Gastrocnemius medialis (tissue), 4 donors: ENCODE measurements around the gene PITX2. TPM values are rescaled to one million over a fixed set of nuclear protein-coding genes. Genes with fewer than 3 reads are reported as not detected.

Experiments used
- ATAC-seq, 2 donors: fragments of 150-250 bp; one replicate each; pipeline ENCODE4 v1.9.1; 2016
- DNase-seq, 2 donors: peaks; one replicate each; pipeline ENCODE4 v3.0.0-alpha.2; 2019
- H3K27ac ChIP-seq, 4 donors: fragments of 200-600 bp; sonication (generic); 1 replicate in 1 of 4; 2 replicates in 3 of 4; pipeline ENCODE4 v1.5.1; 2016 to 2018; ENCODE audit warnings: mild to moderate bottlenecking in 2 of 4, moderate library complexity in 1 of 4
- H3K27me3 ChIP-seq, 3 donors: fragments of 200-600 bp; sonication (generic) in 2 of 3; 1 replicate in 1 of 3; 2 replicates in 2 of 3; pipeline versions ENCODE4 v1.5.1 to v1.6.0; 2016 to 2019; ENCODE audit warnings: mild to moderate bottlenecking in 1 of 3, moderate library complexity in 1 of 3
- H3K36me3 ChIP-seq, 2 donors: fragments of 200-600 bp; sonication (generic) in 1 of 2; one replicate each; pipeline ENCODE4 v1.5.1; 2017 to 2018
- H3K4me1 ChIP-seq, 2 donors: fragments of 200-600 bp; sonication (generic) in 1 of 2; one replicate each; pipeline ENCODE4 v1.5.1; 2016 to 2017; ENCODE audit warnings: mild to moderate bottlenecking in 2 of 2
- H3K4me3 ChIP-seq, 4 donors: fragments of 200-600 bp; sonication (generic) in 3 of 4; 1 replicate in 1 of 4; 2 replicates in 3 of 4; pipeline ENCODE4 v1.5.1; 2016 to 2019; ENCODE audit warnings: mild to moderate bottlenecking in 2 of 4
- H3K9me3 ChIP-seq, 3 donors: fragments of 200-600 bp; sonication (generic) in 2 of 3; 1 replicate in 1 of 3; 2 replicates in 2 of 3; pipeline ENCODE4 v1.5.1; 2016 to 2019
- POLR2A ChIP-seq, 2 donors: fragments of 450-650 bp; IDR thresholded peaks; one replicate each; pipeline ENCODE4 v1.6.1; 2017; ENCODE audit warnings: antibody characterized with exemption in 2 of 2, mild to moderate bottlenecking in 2 of 2, moderate library complexity in 2 of 2
- in situ Hi-C, 4 donors: fragments of 200-750 bp; cut with MboI; loops; one replicate each; pipeline versions ENCODE4 v1.15.0 to v1.8.0; 2017; ENCODE audit warnings: low sequenced_read_pairs in 4 of 4
- intact Hi-C: fragments of 100-400 bp; cut with DNase I; formaldehyde crosslinking; loops from one replicate; pipeline ENCODE4 v1.15.1; 2023; ENCODE audit warnings: low total_unique reads
- total RNA-seq, 4 donors: library from RNA; depleted of rRNA; stranded (reverse); fragments of >200 nt; gene quantifications; one replicate each; pipeline versions ENCODE4 v1.1.0 to v1.2.3, GENCODE V29; 2016
- TF ChIP-seq, protein P1 (sequence below), 5 experiments: fragments of 450-650 bp in 3 of 5; fragments of 200-600 bp in 2 of 5; sonication (generic) in 2 of 5; IDR thresholded peaks in 4 of 5; conservative IDR thresholded peaks in 1 of 5; 1 replicate in 4 of 5; 2 replicates in 1 of 5; pipeline ENCODE4 v1.5.1; 2016 to 2019; ENCODE audit warnings: antibody characterized with exemption in 5 of 5, mild to moderate bottlenecking in 3 of 5, moderate library complexity in 3 of 5

Gene PITX2
- total RNA-seq, 4 donors from 2014 or later: 30.5 to 58.9 (median 38.2) TPM

DNA sequence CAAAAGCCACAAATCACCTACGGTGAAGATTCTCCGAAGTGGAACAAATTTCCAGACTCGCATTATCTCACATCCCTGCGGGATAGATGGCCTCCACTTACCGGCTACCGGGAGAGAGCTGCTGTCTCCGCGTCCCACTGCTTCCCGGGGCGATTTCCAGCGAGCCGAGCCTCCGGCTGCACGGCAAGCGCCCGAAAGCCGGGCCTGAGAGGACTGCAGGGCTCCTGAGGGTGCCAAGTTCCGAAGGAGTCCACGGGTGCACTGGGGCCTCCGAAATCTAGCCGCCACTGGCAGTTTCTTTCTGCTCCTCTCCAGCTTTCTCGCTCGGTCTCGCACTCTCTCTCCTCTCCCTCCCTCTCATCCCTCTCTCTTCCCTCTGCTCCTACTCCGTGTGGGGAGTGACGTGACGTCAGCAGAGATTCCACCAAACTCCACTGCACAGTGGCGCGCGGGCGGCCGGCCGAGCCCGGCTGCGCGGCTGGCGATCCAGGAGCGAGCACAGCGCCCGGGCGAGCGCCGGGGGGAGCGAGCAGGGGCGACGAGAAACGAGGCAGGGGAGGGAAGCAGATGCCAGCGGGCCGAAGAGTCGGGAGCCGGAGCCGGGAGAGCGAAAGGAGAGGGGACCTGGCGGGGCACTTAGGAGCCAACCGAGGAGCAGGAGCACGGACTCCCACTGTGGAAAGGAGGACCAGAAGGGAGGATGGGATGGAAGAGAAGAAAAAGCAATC is 14.0 kb upstream of the PITX2 start:
- peaks cover 0 to 24% (median 7%) of the 10 kb centered on the region in 3 donors for H3K27me3 ChIP-seq
- peaks cover 0 to 8% of the 10 kb centered on the region in 2 donors for H3K4me1 ChIP-seq
- no peaks in the 10 kb centered on the region for H3K9me3 ChIP-seq
- in situ Hi-C loops (loop anchor here in 3 of 4 donors (10.0 to 25.0 kb wide), 3 partner anchors 318 to 650 kb away; no protein-coding TSS in a partner anchor), intact Hi-C loops (loop anchor here (1.0 kb wide), 1 partner anchor 14 kb away; the partner anchor contains the start of gene PITX2)
- TF ChIP-seq, protein P1, sequence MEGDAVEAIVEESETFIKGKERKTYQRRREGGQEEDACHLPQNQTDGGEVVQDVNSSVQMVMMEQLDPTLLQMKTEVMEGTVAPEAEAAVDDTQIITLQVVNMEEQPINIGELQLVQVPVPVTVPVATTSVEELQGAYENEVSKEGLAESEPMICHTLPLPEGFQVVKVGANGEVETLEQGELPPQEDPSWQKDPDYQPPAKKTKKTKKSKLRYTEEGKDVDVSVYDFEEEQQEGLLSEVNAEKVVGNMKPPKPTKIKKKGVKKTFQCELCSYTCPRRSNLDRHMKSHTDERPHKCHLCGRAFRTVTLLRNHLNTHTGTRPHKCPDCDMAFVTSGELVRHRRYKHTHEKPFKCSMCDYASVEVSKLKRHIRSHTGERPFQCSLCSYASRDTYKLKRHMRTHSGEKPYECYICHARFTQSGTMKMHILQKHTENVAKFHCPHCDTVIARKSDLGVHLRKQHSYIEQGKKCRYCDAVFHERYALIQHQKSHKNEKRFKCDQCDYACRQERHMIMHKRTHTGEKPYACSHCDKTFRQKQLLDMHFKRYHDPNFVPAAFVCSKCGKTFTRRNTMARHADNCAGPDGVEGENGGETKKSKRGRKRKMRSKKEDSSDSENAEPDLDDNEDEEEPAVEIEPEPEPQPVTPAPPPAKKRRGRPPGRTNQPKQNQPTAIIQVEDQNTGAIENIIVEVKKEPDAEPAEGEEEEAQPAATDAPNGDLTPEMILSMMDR (IDR thresholded peaks at IDR 0.05 in 4 of 5, conservative IDR thresholded peaks at IDR 0.05 in 1 of 5): no peak
- peak in 1 of 2 donors; percentile 16 for TF ChIP-seq POLR2A (IDR thresholded peaks at IDR 0.05)
- peak overlapping the region; percentile 50 to 74 (median 71) for H3K27ac ChIP-seq
- DNase-seq (peak in 1 of 2 donors; percentile 54), ATAC-seq (peak; percentile 79 to 85)
- no peaks in the 10 kb centered on the region for H3K36me3 ChIP-seq
- peak overlapping the region; percentile 62 to 66 (median 63) for H3K4me3 ChIP-seq

DNA sequence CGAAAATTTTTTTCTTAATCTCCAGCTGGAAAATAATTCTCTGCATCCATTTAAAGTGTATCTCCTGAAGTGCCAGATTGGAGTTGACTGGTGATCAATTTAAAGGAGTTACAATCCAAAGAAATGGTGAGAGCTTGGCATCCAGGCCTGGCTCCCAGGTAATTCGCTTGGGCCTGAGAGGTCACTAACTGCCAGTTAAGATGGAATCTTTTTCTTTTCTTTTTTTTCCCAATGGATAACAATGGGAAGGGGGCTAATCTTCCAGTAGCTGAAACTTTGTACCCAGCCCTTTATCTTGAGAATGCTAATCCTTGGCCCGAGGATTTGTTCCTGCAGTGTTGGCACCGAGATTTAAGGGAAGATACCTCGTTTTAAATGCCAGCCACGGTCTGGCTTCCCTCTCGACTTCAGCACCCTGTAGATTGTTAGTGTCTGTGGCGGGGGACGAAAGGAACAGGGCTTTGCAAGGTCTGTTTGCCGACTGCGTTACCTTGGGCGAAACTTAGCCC is 13.3 kb upstream of the PITX2 start:
- in situ Hi-C loops (loop anchor here in 3 of 4 donors (10.0 to 25.0 kb wide), 3 partner anchors 319 to 651 kb away; no protein-coding TSS in a partner anchor), intact Hi-C loops (loop anchor here (1.0 kb wide), 1 partner anchor 13 kb away; the partner anchor contains the start of gene PITX2)
- ATAC-seq (no peak), DNase-seq (no peak)
- no peaks in the 10 kb centered on the region for H3K9me3 ChIP-seq
- H3K4me1 ChIP-seq: peaks cover 0 to 11% of the 10 kb centered on the region in 2 donors
- H3K36me3 ChIP-seq: no peaks in the 10 kb centered on the region
- H3K27me3 ChIP-seq: peaks cover 0 to 22% (median 7%) of the 10 kb centered on the region in 3 donors
- H3K4me3 ChIP-seq: peak overlapping the region; percentile 62 to 66 (median 63)
- H3K27ac ChIP-seq: peak overlapping the region; percentile 50 to 74 (median 71)
- TF ChIP-seq, protein P1 (IDR thresholded peaks at IDR 0.05 in 4 of 5, conservative IDR thresholded peaks at IDR 0.05 in 1 of 5): no peak
- TF ChIP-seq POLR2A (IDR thresholded peaks at IDR 0.05): no peak

DNA sequence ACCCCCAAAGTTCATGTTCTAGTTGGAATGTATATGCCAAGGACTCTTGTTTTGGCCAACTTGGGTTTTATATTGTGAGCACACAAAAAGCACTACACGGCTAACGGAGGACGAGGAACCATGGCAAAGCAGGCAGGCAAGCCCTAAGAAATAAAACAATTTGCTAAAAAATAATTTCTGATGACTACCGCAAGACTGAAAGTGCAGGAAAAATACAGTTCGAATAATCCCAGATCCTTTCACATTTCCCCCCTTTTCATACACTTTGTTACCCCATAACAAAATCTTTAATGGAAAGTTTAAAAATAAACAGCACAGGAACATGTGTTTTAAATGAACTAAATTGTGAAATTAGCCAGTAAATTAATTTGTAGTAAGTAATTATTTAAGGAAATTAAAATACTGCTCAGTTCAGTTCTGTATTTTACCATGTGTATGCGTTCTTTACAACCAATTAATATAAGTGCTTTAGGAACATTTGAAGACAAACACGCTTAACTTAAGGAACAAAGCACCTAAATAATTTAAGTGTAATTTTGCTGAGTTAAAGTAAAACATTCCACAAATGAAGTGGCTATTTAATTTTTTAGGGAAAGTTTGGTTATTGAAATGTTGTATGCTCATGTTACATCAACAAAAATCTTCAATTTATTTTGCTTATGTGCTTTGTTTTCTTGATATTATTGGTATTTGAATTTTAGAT is 12.4 kb upstream of the PITX2 start:
- peaks cover 0 to 11% of the 10 kb centered on the region in 2 donors for H3K4me1 ChIP-seq
- intact Hi-C loops: no loop called here
- in situ Hi-C loops: loop anchor here in 3 of 4 donors (10.0 to 25.0 kb wide), 3 partner anchors 319 to 652 kb away; no protein-coding TSS in a partner anchor

More for the DNA sequence above, 12.4 kb upstream of the PITX2 start:
- TF ChIP-seq, protein P1 (IDR thresholded peaks at IDR 0.05 in 4 of 5, conservative IDR thresholded peaks at IDR 0.05 in 1 of 5): no peak
- TF ChIP-seq POLR2A (IDR thresholded peaks at IDR 0.05): no peak
- Histone ChIP-seq H3K4me3 (peak overlapping the region in 2 of 4 donors; percentile 4 to 46), H3K27me3 (peaks cover 0 to 22% (median 10%) of the 10 kb centered on the region in 3 donors), H3K36me3 (no peaks in the 10 kb centered on the region), H3K27ac (peak overlapping the region in 3 of 4 donors; percentile 69 to 74 (median 70)), H3K9me3 (no peaks in the 10 kb centered on the region)
- no peak for DNase-seq
- no peak for ATAC-seq
